ENCODE measurements around the gene RNF5.
"Not testable (repeated sequence)": the region's sequence is repeated elsewhere in the genome, so short reads cannot be mapped to it uniquely, and the experiment has no call there.

RNF5 gene

DNA sequence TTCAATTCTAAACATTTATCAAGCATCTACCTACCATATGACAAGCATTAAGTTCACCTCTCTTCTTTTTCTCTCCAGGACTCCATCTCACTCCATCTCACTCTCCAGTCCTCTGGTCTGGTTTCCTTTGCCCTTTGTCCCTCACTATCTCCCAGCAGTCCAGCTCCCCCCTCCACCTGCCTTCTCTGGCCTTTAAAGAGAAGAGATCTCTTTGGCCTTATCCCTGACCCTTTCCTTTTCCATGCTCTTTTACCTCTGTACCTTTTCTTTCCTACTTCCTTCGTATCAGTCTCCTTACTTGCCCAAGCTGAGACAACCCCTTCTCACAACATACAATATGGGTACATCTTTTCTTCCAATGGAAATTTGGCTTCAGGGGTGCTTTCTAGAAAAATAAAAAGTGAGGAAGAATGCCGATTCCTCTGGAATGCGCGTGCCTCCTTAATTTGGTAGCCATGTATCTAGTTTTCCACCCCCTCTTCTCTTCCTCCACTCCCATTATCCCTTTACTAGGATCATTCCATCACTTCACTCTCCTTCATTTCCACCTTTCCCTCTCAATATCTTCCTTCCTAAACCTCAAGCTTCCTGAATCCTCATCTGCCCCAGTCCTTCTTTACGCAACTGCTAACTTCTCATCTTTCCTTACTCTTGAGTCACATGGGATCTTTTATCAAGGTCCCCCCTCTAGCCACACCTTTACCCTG, 1.6 kb upstream of the RNF5 start:
- DNase-seq: peak; percentile 96

DNA sequence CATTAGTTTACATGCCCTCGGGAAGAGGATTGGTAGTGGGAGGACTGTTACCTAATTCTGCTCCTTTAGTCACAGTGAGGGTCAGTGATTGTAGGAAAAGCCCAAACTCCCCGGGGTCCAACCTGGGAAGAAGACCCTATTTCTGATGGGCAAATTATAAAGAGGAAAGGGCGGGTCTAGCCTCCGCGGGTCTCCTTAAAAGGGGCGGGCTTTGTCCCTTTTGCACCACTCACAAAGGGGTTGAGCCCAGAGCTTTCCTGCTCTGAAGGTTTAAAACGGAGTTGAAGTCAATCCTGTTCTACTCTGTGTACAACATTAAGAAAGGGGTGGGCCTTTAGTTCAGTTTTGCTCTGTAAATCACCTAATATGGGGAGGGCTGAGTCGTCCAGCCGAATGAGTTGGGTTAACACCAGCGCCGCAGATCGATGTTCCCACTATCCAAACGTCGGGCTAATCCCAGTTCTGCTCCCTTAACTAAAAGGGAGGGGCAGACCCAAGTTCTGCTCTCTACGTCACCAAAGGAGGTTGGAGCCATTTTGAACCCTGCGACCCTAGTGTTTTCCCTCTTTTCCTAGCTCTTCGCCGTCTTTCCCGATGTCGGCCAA, 920 bp upstream of the RNF5 start:
- peak; percentile 97 for DNase-seq

- peak; percentile 22 for DNase-seq
Measured at GRCh38 chr6:32178547-32179440, 589 bp downstream of the RNF5 start.

DNA sequence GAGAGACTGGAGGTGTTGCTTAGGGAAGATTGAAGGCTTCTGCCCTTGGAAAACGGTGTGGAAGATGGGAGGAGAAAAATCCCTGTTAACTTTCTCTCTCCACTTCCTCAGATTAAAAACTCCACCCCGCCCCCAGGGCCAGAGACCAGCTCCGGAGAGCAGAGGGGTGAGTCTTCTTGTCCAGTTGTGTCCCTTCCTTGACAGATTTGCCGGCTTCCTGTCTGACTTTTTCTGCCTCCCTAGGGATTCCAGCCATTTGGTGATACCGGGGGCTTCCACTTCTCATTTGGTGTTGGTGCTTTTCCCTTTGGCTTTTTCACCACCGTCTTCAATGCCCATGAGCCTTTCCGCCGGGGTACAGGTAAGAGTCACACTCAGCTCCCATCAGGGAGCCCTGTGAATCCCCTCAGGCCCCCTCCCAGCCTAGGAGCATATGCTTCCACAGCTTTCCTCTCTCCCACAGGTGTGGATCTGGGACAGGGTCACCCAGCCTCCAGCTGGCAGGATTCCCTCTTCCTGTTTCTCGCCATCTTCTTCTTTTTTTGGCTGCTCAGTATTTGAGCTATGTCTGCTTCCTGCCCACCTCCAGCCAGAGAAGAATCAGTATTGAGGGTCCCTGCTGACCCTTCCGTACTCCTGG, 1.7 kb downstream of the RNF5 start:
- DNase-seq: no peak

DNA sequence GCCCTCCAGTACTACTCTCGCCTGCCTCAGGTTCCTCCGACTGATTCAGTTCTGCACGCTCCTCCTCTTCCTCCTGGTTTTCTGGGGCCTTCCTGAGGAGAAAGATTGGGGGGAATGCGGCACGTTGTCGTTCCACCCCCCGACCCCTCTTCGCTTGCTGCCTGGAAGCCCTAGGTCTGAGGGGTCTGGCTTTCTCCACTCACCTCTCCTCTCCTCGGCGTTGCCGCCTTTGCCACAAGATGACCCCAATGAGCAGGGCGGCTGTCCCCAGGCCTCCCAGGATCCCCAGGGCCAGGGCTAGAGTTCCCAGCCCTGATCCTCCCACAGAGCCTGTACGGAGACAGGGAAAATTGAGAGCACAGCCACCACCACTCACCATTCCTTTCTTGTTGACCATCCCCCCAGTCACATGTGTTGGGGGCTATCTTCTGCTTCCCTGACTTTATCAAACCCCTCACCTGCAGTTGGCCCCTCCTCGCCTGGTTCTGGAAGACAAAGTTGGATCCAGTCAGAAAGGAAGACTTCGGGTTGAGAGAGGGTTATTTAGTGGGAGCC, 3.0 kb downstream of the RNF5 start:
- DNase-seq: no peak

DNA sequence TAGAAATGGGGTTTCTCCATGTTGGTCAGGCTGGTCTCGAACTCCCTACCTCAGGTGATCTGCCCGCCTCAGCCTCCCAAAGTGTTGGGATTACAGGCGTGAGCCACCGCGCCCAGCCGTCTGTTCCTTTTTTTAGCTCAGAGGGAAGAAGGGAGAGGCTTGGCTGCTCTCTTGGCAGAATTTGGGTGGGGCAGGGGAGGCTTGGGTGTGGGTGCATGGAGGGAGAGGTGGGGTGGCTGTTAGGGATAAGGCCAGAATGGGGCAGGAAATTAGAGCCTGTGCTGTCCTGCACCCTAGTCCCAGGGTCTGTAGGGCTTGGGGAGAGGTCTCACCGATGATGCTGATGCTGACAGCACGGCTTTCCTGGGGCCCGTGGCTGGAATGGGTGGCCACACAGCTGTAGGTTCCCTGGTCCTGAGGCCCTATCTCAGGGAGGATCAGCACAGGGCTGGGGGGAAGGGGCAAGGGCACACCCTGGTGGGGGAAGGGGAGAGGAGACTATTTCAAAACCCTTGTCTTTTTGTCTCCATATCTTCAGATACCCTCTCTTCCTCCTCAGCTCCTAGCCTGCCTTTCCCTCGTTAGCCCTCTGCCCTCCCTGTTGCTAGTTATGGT, 3.8 kb downstream of the RNF5 start:
- no peak for DNase-seq

GRCh38 chr6:32182555-32182981, 4.4 kb downstream of the RNF5 start:
- no peak for DNase-seq

DNA sequence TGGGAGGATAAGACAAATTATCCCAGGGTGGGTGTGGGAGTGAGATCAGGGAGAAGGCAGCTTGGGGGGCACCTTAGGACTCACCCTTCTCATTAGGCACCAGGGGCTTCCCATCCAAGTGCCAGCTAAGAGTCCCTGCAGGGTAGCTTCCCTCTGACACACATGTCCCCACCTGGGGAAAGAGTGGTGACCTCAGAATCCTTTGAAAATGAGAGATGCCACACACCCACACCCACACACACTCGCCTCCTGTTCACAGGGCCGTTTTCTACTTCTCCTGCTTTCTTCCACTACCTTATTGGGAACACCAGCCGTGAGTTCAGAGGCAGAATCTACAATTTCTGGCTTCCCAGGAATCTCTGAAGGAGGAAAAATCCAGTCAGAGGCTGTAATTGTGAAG, 4.8 kb downstream of the RNF5 start:
- DNase-seq: no peak

GRCh38 chr6:32183483-32184083, 5.4 kb downstream of the RNF5 start:
- no peak for DNase-seq

DNA sequence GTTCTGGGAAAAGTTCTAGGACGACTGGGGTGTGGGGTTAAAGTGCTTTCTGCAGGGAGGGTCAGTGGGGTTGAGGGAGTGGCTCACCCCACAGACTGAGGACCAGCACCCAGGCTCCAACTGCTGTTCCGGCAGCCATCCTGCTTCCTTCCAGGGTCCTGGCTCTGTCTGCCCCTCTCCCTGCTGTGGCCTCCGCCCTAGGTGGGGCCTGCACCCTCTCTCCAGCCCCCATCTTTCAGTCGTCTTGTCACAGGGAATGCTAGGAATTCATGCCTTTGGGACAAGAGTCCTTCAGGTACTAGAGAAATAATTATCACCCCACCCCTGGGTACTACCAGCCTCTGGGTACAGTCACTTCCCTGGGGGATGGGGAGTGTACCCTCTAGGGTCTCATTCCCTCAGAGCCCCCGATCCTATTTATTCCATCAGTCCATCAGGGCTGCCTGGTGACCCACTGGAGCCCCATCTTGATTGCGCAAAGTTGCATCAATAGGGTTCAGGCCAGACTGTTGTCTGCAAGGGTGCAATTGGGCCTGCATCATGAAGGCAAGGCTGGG, 6.0 kb downstream of the RNF5 start, which contains the start of gene AGER:
Gene AGER (minus strand): TSS at position 170 of the 557 bp plus-strand sequence. CDS start 31 bp downstream, at position 139.
- no peak for DNase-seq

DNA sequence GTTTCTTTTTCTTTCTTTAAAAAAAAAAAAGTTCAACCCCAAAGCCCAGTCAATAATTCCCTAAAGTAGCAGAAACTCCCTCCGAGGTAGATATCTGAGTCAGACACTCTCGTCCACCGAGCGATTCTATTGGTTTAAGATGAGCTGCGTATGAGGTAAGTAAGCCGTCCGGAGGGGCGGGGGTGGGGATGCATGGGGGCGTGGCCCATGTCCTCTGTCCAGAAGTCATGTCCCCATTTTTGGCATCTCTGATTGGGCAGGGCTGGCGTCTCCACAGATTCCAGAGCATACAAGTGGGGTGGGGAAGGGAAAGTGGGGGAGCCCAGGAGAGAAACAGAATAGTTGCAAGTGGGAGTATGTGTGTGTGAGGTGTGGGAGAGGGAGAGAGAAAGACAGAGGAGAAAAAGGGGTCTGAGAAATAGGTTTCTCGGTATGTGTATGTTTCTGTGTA, 7.5 kb downstream of the RNF5 start:
- DNase-seq: peak; percentile 40

DNA sequence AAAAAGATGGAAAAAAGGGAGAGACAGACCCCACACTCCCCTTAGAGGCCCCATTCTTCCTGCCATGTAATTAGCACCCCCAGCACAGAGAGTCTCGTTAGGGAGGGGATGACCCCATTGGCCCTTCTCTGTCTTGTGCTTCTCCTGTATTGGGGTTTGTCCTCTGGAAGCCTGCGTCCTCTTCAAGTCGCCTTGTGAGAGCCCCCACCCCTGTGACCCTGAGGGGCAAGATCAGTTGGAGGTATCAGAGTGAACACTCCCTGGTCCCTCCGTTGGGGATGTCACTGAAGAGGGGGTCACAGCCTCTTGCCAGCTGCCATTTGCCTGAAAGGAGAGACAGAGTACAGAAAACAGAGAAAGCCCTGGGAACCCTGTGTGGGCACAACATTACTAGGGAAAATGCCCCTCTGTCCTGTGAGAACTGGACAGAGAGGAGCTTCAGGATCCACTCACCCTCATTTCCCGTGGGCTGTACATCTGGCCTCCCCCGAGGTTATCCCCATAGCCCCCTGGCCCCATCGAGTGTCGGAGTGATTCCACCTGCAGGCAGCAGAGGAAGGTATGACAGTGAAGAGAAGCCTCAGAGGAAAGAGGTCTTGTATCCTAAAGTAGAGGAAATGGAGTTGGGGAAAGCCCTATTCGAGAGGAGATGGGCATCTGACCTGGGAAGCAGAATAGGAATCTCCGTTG, 8.1 kb downstream of the RNF5 start:
- DNase-seq: not testable (repeated sequence)

DNA sequence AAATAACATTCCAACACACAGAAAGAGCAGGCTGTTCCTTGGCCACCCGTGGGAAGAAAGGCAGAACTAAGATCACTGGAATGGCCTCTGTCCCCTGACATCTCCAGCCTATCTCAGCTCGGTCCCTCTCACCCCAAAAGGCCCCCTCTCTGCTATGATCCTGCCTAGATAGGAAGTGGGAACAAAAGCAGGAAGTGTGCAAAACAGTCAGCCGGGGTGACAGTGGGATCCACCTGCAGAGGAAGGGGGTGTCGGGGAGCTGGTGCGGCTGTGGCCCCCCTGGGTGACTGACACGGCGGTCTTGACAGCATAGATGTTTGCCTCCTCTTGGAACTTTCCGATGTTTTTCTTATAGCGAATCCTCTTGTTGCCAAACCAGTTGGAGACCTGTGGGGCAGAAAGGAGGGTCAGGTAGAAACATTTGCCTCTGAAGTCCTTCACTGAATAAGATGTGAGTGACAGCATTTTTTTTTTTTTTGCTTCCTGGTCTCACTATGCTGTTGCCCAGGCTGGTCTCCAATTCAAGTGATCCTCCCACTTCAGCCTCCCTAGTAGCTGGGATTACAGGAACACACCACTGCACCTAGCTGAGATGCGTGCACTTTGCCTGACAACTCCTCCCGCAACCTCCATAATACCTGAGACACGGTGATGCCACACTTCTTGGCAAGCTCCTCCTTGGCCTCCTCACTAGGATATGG, 9.0 kb downstream of the RNF5 start:
- DNase-seq: no peak

- DNase-seq: not testable (repeated sequence)
Measured at GRCh38 chr6:32187725-32188380, 9.6 kb downstream of the RNF5 start.

DNA sequence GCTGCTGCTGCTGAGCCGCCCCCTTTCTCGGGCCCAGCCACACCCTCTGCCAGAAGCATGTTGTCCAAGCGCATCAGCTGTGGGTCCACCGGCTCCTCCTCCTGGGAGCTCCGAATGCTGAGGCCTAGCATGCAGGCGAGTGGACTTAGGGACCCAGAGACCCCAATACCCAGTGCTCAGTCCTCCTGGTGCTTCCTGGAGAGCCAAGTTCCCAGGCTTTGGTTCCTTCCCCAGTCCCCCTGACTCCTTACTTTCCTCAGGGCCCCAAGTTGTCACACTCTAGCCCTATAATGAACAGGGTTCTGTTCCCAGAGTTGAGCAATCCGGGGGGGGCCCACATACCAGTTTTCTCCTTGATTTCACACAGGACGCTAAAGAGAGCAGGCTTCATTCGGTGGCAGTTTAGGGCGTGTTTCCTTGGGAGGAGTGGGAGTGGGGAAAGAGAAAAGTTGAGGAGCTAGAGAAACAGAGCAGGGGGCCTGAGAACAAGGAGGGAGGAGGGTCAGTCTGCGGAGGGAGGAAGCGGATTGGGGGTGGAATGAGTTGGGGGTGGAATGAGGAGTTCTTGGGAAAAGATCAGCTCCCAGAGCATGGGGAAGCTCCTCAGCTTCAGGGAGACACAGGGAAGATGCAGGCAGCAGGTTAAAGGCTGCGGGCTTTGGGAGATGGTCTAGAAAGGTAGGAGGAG, 10.3 kb downstream of the RNF5 start:
- no peak for DNase-seq

DNA sequence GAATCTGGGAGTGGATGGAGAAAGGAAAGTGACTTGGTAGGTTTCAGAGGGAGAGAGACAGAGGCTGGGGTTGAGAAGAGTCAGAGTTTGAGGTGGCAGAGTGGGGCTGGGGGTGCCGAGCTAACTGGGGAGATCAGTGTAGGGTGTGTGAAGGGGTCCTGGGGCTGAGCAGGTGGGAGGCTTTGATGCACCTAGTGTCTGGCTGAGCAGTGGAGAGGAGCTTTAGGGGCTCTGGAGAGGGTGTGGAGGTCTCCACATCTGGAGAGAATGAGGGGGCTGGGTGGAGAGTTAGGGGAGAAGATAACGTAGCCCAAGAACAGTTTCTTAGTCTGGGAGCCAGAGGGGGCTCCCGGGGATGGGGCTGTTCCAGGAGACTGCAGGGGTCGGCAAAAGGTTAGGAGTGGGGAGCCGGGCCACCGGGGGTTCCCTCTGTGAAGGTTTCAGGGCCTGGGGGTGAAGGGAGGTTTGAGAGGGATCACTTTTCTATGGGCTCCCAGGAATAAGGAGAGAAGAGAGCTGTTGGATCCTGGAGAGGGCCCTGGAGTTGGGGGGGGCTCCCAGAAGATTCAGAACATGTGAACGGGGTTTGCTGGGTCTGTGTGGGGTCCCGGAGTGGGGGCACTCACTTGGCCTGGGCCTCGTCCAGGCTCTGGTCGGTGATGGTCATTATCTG, 11.0 kb downstream of the RNF5 start:
- no peak for DNase-seq

- DNase-seq: no peak
Measured at GRCh38 chr6:32189742-32190053, 11.5 kb downstream of the RNF5 start.

GRCh38 chr6:32190054-32190851, 12.0 kb downstream of the RNF5 start, which contains the start of gene PBX2:
Gene PBX2, minus strand, starts transcription at chr6:32190202. Its CDS starts 287 bp downstream, at chr6:32189915.
- DNase-seq: peak; percentile 90
